ENCODE data around the gene TPRG1L. TPM values are rescaled to one million over a fixed set of nuclear protein-coding genes. Genes with fewer than 3 reads are reported as not detected.

Gene TPRG1L
- total RNA-seq, 1 donor from 2014 or later = 26.6 TPM

GRCh38 chr1:3604468-3604974, 20.3 kb upstream of the TPRG1L start:
- no peak for TF ChIP-seq CTCF (conservative IDR thresholded peaks at IDR 0.05)
- no peaks in the 10 kb centered on the region for H3K9me3 Mint-ChIP-seq
- H3K4me3 Mint-ChIP-seq = no peak overlapping the region
- H3K36me3 Mint-ChIP-seq = no peaks in the 10 kb centered on the region
- no peak overlapping the region for H3K27ac Mint-ChIP-seq
- no peaks in the 10 kb centered on the region for H3K27me3 Mint-ChIP-seq
- peaks cover 5% of the 10 kb centered on the region for H3K4me1 Mint-ChIP-seq (ENCODE audit: unreplicated experiment)
- no peak for DNase-seq (ENCODE audit: extremely low spot score, unreplicated experiment)

GRCh38 chr1:3604997-3605823, 19.6 kb upstream of the TPRG1L start:
- H3K27ac Mint-ChIP-seq = no peak overlapping the region
- DNase-seq (ENCODE audit: extremely low spot score, unreplicated experiment) = no peak
- TF ChIP-seq CTCF (conservative IDR thresholded peaks at IDR 0.05) = no peak
- H3K36me3 Mint-ChIP-seq = no peaks in the 10 kb centered on the region
- H3K4me1 Mint-ChIP-seq (ENCODE audit: unreplicated experiment) = peaks cover 5% of the 10 kb centered on the region
- H3K9me3 Mint-ChIP-seq = no peaks in the 10 kb centered on the region
- no peaks in the 10 kb centered on the region for H3K27me3 Mint-ChIP-seq
- no peak overlapping the region for H3K4me3 Mint-ChIP-seq

DNA sequence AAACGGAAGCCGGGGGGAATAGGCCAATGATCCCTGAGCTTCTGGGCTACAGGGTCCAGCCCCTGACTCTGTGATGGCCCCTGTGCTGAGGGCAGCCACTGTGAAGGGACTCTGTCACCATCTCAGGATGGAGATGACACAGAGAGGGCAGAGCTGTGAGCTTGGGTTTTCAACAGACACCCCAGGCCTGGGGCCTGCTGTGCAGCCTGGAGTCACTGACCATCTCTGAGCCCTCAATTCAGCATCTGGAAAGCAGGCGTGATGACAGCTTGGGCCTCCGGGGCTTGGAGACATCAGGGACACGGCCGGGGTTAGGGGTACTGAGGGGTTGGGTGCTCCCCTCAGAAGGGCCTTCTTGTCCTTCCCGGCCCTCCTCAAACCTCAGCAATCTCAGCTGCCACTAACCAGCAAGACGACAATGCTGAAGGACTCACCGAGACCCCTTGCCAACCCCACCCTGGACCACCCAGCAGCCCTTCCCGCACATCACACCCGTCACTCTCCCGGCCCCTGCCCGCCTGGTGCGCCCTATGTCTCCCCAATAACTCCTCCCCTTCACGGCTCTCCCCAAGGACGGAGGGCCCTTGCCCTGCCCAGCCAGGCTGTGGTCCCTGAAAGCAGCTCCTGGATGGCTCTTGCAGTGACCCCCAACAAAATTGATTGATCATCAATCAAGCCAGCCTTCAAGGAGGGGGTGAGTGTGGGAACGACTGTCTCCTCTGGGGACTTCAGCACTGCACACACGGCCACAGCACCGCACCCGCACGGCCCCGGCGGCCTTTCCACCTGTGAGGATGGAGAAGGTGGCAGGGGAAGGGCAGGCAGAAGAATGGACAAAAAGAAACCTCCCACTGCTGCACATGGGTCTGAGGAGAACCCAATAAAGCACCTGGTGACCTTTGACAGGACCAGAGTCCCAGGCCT, 17.8 kb upstream of the TPRG1L start:
- Mint-ChIP-seq H3K27ac (no peak overlapping the region), H3K4me3 (no peak overlapping the region)
- DNase-seq (ENCODE audit: extremely low spot score, unreplicated experiment) = no peak

DNA sequence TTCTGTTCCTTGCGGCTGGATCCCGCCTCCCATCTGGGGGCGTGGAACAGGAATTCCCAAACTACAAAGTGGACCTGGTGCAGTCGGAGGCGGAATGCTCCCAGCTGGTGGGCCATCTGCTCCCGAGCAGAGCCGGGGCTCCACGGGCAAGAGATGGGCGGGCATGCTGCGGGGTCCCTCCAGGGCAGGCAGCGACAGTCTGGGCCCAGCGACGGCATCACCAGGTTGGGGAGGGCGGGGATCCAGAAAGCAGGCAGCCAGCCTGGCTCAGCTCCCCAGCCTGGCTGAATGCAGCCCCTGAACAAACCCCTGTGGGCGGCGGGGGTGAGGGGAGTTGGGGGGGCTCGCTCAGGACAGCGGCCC, 17.1 kb upstream of the TPRG1L start:
- peaks cover 4% of the 10 kb centered on the region for H3K27me3 Mint-ChIP-seq
- no peak overlapping the region for H3K27ac Mint-ChIP-seq

More for the DNA sequence above, 17.8 kb upstream of the TPRG1L start:
- H3K27me3 Mint-ChIP-seq = peaks cover 4% of the 10 kb centered on the region
- no peaks in the 10 kb centered on the region for H3K9me3 Mint-ChIP-seq
- peaks cover 10% of the 10 kb centered on the region for H3K4me1 Mint-ChIP-seq (ENCODE audit: unreplicated experiment)
- no peaks in the 10 kb centered on the region for H3K36me3 Mint-ChIP-seq
- no peak for TF ChIP-seq CTCF (conservative IDR thresholded peaks at IDR 0.05)

More for the DNA sequence above, 17.1 kb upstream of the TPRG1L start:
- Mint-ChIP-seq H3K4me1 (ENCODE audit: unreplicated experiment) (peaks cover 10% of the 10 kb centered on the region), H3K4me3 (no peak overlapping the region), H3K36me3 (no peaks in the 10 kb centered on the region), H3K9me3 (no peaks in the 10 kb centered on the region)
- DNase-seq (ENCODE audit: extremely low spot score, unreplicated experiment) = no peak
- no peak for TF ChIP-seq CTCF (conservative IDR thresholded peaks at IDR 0.05)

Data from type B pancreatic cell (in vitro differentiated cells).